Adrenal gland (tissue), 12 donors: ENCODE data around the gene SLTM. TPM values are rescaled to one million over a fixed set of nuclear protein-coding genes. Genes with fewer than 3 reads are reported as not detected.

ENCODE experiments used
- DNase-seq, 7 donors: peaks; one replicate each; pipeline ENCODE4 v3.0.0-alpha.2; 2019 to 2020
- H3K27ac ChIP-seq, 5 donors: fragments of 200-600 bp; sonication (generic) in 4 of 5; 1 replicate in 3 of 5; 2 replicates in 2 of 5; pipeline versions ENCODE4 v1.5.1 to v1.8.0; 2016 to 2020; ENCODE audit warnings: mild to moderate bottlenecking in 1 of 5
- H3K27me3 ChIP-seq: fragments of 200-600 bp; 2 replicates; pipeline ENCODE4 v1.8.0; 2021
- H3K36me3 ChIP-seq, 2 donors: fragments of 200-600 bp; replicated peaks in 1 of 2; 1 replicate in 1 of 2; 2 replicates in 1 of 2; pipeline versions ENCODE4 v1.5.1 to v1.8.0; 2018 to 2022
- H3K4me1 ChIP-seq, 2 donors: fragments of 200-600 bp; replicated peaks in 1 of 2; 1 replicate in 1 of 2; 2 replicates in 1 of 2; pipeline versions ENCODE4 v1.5.1 to v1.8.0; 2018 to 2021
- H3K4me3 ChIP-seq, 4 donors: fragments of 200-600 bp; sonication (generic) in 3 of 4; one replicate each; pipeline ENCODE4 v1.5.1; 2016 to 2018
- H3K9me3 ChIP-seq, 3 donors: fragments of 200-600 bp; sonication (generic) in 1 of 3; replicated peaks in 1 of 3; 1 replicate in 2 of 3; 2 replicates in 1 of 3; pipeline versions ENCODE4 v1.5.1 to v1.8.0; 2016 to 2021
- POLR2A ChIP-seq, 2 donors: fragments of 450-650 bp; IDR thresholded peaks; one replicate each; pipeline ENCODE4 v1.6.1; 2017; ENCODE audit warnings: antibody characterized with exemption in 2 of 2, mild to moderate bottlenecking in 2 of 2, moderate library complexity in 1 of 2
- WGBS, 4 donors: extraction: QIAGEN DNeasy Blood & Tissue Kit in 2 of 4; methylation state at CpG; one replicate each; pipeline versions ENCODE4 v1.1.5 to v1.1.7; 2013 to 2017; 5-methylcytosine and 5-hydroxymethylcytosine counted together
- intact Hi-C, 2 donors: fragments of 100-400 bp; cut with DNase I; formaldehyde crosslinking; loops; one replicate each; pipeline versions ENCODE4 v1.14.1 to v1.15.0; 2022 to 2023
- polyA plus RNA-seq, 3 donors: library from polyadenylated mRNA; stranded (reverse); fragments of 200-250 nt in 2 of 3; fragments of 350-450 nt in 1 of 3; fragmentation: Illumina TruSeq in 1 of 3; extraction: RNeasy Lipid Tissue Mini Kit (QIAGEN cat#74804) in 1 of 3; gene quantifications; one replicate each; pipeline ENCODE4 v1.2.3, GENCODE V29; 2013 to 2014
- total RNA-seq, 9 donors: library from RNA; depleted of rRNA in 4 of 9; stranded (reverse); fragments of >200 nt in 4 of 9; fragments of 120-200 nt in 1 of 9; fragmentation: NEBNext Ultra II Directional in 1 of 9; extraction: Animal tissue kit (Norgen Biotek cat#: 25700) in 1 of 9; gene quantifications; one replicate each; pipeline versions ENCODE4 v1.1.0 to v1.2.4, GENCODE V29; 2013 to 2023
- TF ChIP-seq, protein P1 (sequence below), 6 experiments: fragments of 450-650 bp in 4 of 6; fragments of 200-600 bp in 2 of 6; sonication (generic) in 1 of 6; IDR thresholded peaks; 1 replicate in 5 of 6; 2 replicates in 1 of 6; pipeline versions ENCODE4 v1.5.1 to v1.8.0; 2016 to 2021; ENCODE audit warnings: antibody characterized with exemption in 6 of 6, mild to moderate bottlenecking in 2 of 6, moderate library complexity in 1 of 6
- donor health status: healthy with polysubstance abuse.
- donor health status: Bipolar disorder and iron deficiency.
- donor health status: DM: yes; HTN: yes; CAD: no.
- donor health status: DM: no; HTN: no; CAD: no.
- donor health status: DM: no; HTN: no; CAD: no.
- donor health status: DM: yes; HTN: yes; CAD: no.

SLTM gene
- total and polyA plus RNA-seq, 12 donors: 31.4 to 87.0 (median 53.2) TPM

DNA sequence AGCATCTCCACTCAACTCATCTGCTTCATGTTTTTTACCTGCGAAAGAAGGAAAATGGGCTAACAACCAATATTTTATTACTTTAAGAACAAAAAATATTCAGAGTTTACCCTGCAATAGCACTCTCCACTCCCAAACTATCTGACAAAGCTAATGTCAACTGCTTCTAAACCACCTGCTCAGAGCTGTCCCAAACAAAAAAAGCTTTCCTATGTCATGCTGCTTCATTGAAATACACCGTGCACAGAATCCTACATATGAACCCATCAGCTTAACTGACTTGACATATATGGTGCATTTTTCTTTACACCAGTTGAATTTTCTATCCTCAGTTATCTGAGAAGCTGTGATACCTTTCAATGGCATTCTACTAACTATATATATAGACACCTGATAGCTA is 16.5 kb downstream of the SLTM start:
- intact Hi-C loops: no loop called here
- no peak for TF ChIP-seq POLR2A (IDR thresholded peaks at IDR 0.05)
- TF ChIP-seq, protein P1, sequence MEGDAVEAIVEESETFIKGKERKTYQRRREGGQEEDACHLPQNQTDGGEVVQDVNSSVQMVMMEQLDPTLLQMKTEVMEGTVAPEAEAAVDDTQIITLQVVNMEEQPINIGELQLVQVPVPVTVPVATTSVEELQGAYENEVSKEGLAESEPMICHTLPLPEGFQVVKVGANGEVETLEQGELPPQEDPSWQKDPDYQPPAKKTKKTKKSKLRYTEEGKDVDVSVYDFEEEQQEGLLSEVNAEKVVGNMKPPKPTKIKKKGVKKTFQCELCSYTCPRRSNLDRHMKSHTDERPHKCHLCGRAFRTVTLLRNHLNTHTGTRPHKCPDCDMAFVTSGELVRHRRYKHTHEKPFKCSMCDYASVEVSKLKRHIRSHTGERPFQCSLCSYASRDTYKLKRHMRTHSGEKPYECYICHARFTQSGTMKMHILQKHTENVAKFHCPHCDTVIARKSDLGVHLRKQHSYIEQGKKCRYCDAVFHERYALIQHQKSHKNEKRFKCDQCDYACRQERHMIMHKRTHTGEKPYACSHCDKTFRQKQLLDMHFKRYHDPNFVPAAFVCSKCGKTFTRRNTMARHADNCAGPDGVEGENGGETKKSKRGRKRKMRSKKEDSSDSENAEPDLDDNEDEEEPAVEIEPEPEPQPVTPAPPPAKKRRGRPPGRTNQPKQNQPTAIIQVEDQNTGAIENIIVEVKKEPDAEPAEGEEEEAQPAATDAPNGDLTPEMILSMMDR (IDR thresholded peaks at IDR 0.05): no peak
- peaks cover 6 to 7% of the 10 kb centered on the region in 2 donors for H3K4me1 ChIP-seq
- no peak overlapping the region for H3K4me3 ChIP-seq
- H3K27me3 ChIP-seq: no peaks in the 10 kb centered on the region
- H3K9me3 ChIP-seq: no peaks in the 10 kb centered on the region
- no peak for DNase-seq
- peaks cover 0 to 23% of the 10 kb centered on the region in 2 donors for H3K36me3 ChIP-seq
- WGBS, 4 donors: 95 to 98% (median 97%) methylated on average over 2 of the region's 2 CpGs
- H3K27ac ChIP-seq: no peak overlapping the region

DNA sequence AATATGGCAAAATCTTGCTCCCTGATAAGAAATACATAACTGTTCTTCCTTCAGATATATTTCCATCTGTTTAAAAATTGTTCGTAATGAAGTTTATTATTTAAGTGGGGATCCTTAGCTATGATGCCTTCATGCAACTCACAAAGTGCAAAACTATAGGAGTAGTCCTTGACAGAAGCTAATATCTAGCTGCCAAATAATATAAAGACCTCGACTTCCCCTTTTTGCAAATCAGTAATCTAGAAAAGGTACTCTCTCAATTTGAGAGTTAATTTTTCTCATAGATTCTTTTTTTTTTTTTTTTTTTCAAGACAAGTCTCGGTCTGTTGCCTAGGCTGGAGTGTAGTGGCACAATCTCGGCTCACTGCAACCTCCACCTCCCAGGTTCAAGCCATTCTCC is 23.0 kb downstream of the SLTM start:
- intact Hi-C loops: no loop called here
- 92 to 94% (median 93%) methylated on average over 4 of the region's 4 CpGs for WGBS, 4 donors
- Histone ChIP-seq H3K4me3 (no peak overlapping the region), H3K27me3 (no peaks in the 10 kb centered on the region), H3K36me3 (peaks cover 0 to 28% of the 10 kb centered on the region in 2 donors), H3K9me3 (no peaks in the 10 kb centered on the region), H3K27ac (no peak overlapping the region), H3K4me1 (peaks cover 0 to 8% of the 10 kb centered on the region in 2 donors)
- DNase-seq: no peak
- TF ChIP-seq POLR2A (IDR thresholded peaks at IDR 0.05): no peak
- TF ChIP-seq, protein P1 (IDR thresholded peaks at IDR 0.05): no peak

DNA sequence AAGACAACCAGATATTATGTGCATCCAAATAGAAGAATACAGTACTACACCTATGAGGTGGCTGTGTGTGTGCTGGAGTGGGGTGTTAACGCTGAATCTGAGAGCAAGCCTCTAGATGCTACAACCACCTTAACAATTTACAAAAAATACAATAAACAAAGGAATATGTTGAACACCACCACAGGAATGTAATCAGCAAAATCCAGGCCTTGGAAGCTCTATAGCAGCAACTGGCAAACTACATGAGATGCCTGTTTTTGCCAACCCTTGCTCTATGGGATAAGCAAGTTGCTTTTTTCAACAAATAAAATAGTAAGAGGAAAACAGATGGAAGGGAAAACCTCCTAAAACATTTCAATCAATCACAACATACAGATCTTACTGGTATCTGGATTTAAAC is 23.9 kb downstream of the SLTM start:
- peaks cover 0 to 25% of the 10 kb centered on the region in 2 donors for H3K36me3 ChIP-seq
- intact Hi-C loops: no loop called here
- H3K27ac ChIP-seq: no peak overlapping the region
- no peak for TF ChIP-seq POLR2A (IDR thresholded peaks at IDR 0.05)
- TF ChIP-seq, protein P1 (IDR thresholded peaks at IDR 0.05): no peak
- WGBS, 4 donors: 95 to 100% (median 99%) methylated on average over 1 of the region's 1 CpG
- no peak for DNase-seq
- no peaks in the 10 kb centered on the region for H3K9me3 ChIP-seq
- no peaks in the 10 kb centered on the region for H3K27me3 ChIP-seq
- peaks cover 0 to 8% of the 10 kb centered on the region in 2 donors for H3K4me1 ChIP-seq
- no peak overlapping the region for H3K4me3 ChIP-seq

DNA sequence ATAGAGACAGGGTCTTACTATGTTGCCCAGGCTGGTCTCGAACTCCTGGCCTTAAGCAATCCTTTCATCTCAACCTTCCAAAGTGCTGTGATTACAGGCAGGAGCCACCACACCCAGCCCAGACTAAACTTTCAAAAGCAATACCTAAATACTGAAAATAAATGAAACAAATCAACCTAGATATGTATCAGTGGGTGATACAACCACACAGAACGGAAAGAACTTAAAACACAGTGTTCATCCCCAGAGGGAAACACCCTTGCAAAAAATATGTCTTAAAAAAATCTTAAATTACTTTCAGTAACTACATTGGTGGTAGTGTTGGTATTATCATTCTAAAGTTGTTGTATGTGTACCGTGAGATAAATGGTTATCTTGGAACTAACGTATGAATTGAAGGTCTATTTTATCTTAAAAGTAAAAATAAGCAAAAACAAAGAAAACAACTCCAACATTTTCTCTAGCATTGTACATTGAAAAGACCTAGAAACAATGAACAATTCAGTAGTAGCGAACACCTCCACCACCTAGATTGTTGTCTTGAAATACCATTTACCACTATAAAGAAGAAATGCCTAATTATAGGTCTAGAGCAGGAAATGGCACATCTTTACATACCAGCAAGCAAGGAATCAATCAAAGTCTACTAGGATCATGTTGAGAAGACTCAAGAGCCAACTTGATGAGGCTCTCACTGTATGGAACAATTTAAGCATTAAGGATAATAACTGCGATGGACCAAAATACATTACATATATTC is 24.7 kb downstream of the SLTM start:
- Histone ChIP-seq H3K9me3 (no peaks in the 10 kb centered on the region), H3K36me3 (peaks cover 0 to 17% of the 10 kb centered on the region in 2 donors), H3K4me1 (peaks cover 0 to 8% of the 10 kb centered on the region in 2 donors), H3K4me3 (no peak overlapping the region), H3K27me3 (no peaks in the 10 kb centered on the region), H3K27ac (no peak overlapping the region)
- intact Hi-C loops: no loop called here
- no peak for TF ChIP-seq POLR2A (IDR thresholded peaks at IDR 0.05)
- TF ChIP-seq, protein P1 (IDR thresholded peaks at IDR 0.05): no peak
- 92 to 95% (median 93%) methylated on average over 6 of the region's 6 CpGs for WGBS, 4 donors
- no peak for DNase-seq
